KMS-11 (cell line): ENCODE results near the gene ZMYM1.
A peak's percentile ranks its signal among the peaks of the same experiment; 100 is the strongest.
"Not testable (repeated sequence)": the region's sequence is repeated elsewhere in the genome, so short reads cannot be mapped to it uniquely, and the experiment has no call there.

Source experiments
- H2AFZ ChIP-seq: fragments of 200-600 bp; sonication (generic); 2 replicates; pipeline ENCODE4 v1.6.1; 2016; ENCODE audit warnings: antibody characterized with exemption, mixed run types, low read depth
- H3K27ac ChIP-seq: fragments of 200-600 bp; sonication (generic); 2 replicates; pipeline ENCODE4 v1.6.1; 2016; ENCODE audit warnings: mild to moderate bottlenecking, mixed run types
- H3K27me3 ChIP-seq: fragments of 200-600 bp; sonication (generic); 2 replicates; pipeline ENCODE4 v1.6.1; 2017; ENCODE audit warnings: mild to moderate bottlenecking, low read depth, mixed run types, moderate library complexity; ENCODE audit not compliant: insufficient read depth
- H3K36me3 ChIP-seq: fragments of 200-600 bp; sonication (generic); 2 replicates; pipeline ENCODE4 v1.6.1; 2017; ENCODE audit warnings: mild to moderate bottlenecking, mixed run types; ENCODE audit not compliant: insufficient read depth
- H3K4me1 ChIP-seq: fragments of 200-600 bp; sonication (generic); 2 replicates; pipeline ENCODE4 v1.6.1; 2016; ENCODE audit warnings: mild to moderate bottlenecking, low read depth, mixed run types; ENCODE audit not compliant: poor library complexity, severe bottlenecking
- H3K4me2 ChIP-seq: fragments of 200-600 bp; sonication (generic); 2 replicates; pipeline ENCODE4 v1.7.0; 2016; ENCODE audit warnings: mild to moderate bottlenecking, mixed run types
- H3K4me3 ChIP-seq: fragments of 200-600 bp; sonication (generic); IDR thresholded peaks from 2 replicates; pipeline ENCODE4 v1.6.1; 2017; ENCODE audit warnings: low read depth, low read length, mixed read lengths; ENCODE audit not compliant: insufficient read depth
- H3K79me2 ChIP-seq: fragments of 200-600 bp; sonication (generic); 2 replicates; pipeline ENCODE4 v1.6.1; 2016; ENCODE audit warnings: low read depth, mixed run types; ENCODE audit not compliant: insufficient read depth
- H3K9ac ChIP-seq: fragments of 200-600 bp; sonication (generic); 2 replicates; pipeline ENCODE4 v1.6.1; 2016; ENCODE audit warnings: mild to moderate bottlenecking, mixed run types
- H4K20me1 ChIP-seq: fragments of 200-600 bp; sonication (generic); 2 replicates; pipeline ENCODE4 v1.6.1; 2016; ENCODE audit warnings: mild to moderate bottlenecking, mixed run types; ENCODE audit not compliant: insufficient read depth
- CTCF ChIP-seq: fragments of 200-600 bp; sonication (generic); conservative IDR thresholded peaks from 2 replicates; pipeline ENCODE4 v1.6.1; 2017; ENCODE audit warnings: low read depth, mild to moderate bottlenecking, antibody characterized with exemption, low read length, moderate library complexity, mixed read lengths

The ZMYM1 gene

GRCh38 chr1:35073265-35073811 is 5.8 kb upstream of the ZMYM1 start:
- no peak overlapping the region for H3K4me3 ChIP-seq
- no peak overlapping the region for H3K9ac ChIP-seq
- H3K27me3 ChIP-seq, result no peaks in the 10 kb centered on the region
- no peak for TF ChIP-seq CTCF
- no peak overlapping the region for H3K27ac ChIP-seq
- H3K36me3 ChIP-seq, result no peaks in the 10 kb centered on the region
- no peak overlapping the region for H3K4me2 ChIP-seq
- no peaks in the 10 kb centered on the region for H3K79me2 ChIP-seq
- H2AFZ ChIP-seq, result no peak overlapping the region
- no peaks in the 10 kb centered on the region for H4K20me1 ChIP-seq
- no peaks in the 10 kb centered on the region for H3K4me1 ChIP-seq

GRCh38 chr1:35076426-35076825 is 2.8 kb upstream of the ZMYM1 start:
- not testable (repeated sequence) for H2AFZ ChIP-seq, H3K36me3 ChIP-seq, H3K4me2 ChIP-seq, H3K79me2 ChIP-seq, H3K27ac ChIP-seq, H4K20me1 ChIP-seq, H3K27me3 ChIP-seq, H3K9ac ChIP-seq, H3K4me3 ChIP-seq
- H3K4me1 ChIP-seq, result peaks cover 13% of the 10 kb centered on the region

GRCh38 chr1:35080171-35080854 is 1.1 kb downstream of the ZMYM1 start:
- no peaks in the 10 kb centered on the region for H4K20me1 ChIP-seq
- H3K27me3 ChIP-seq, result no peaks in the 10 kb centered on the region
- H3K27ac ChIP-seq, result peak overlapping the region; percentile 98
- H3K9ac ChIP-seq, result peak overlapping the region; percentile 95
- no peaks in the 10 kb centered on the region for H3K36me3 ChIP-seq
- H3K4me2 ChIP-seq, result peak overlapping the region; percentile 61
- peaks cover 13% of the 10 kb centered on the region for H3K4me1 ChIP-seq
- peak overlapping the region; percentile 93 for H2AFZ ChIP-seq
- H3K4me3 ChIP-seq, result no peak overlapping the region
- peaks cover 5% of the 10 kb centered on the region; the same call in 1 of the 2 replicates for H3K79me2 ChIP-seq
- no peak for TF ChIP-seq CTCF

GRCh38 chr1:35085421-35085820 is 6.2 kb downstream of the ZMYM1 start:
- H3K4me3 ChIP-seq, result no peak overlapping the region
- no peak overlapping the region for H3K27ac ChIP-seq
- no peak for TF ChIP-seq CTCF
- no peak overlapping the region for H3K9ac ChIP-seq
- no peaks in the 10 kb centered on the region for H3K27me3 ChIP-seq
- peaks cover under 1% of the 10 kb centered on the region for H3K4me1 ChIP-seq
- H4K20me1 ChIP-seq, result no peaks in the 10 kb centered on the region
- no peak overlapping the region for H2AFZ ChIP-seq
- H3K79me2 ChIP-seq, result peaks cover 3% of the 10 kb centered on the region; the same call in 1 of the 2 replicates
- H3K4me2 ChIP-seq, result no peak overlapping the region
- no peaks in the 10 kb centered on the region for H3K36me3 ChIP-seq

GRCh38 chr1:35097224-35097623 is 18.0 kb downstream of the ZMYM1 start:
- Histone ChIP-seq H3K9ac (no peak overlapping the region), H3K79me2 (no peaks in the 10 kb centered on the region), H3K27me3 (no peaks in the 10 kb centered on the region), H3K27ac (peak overlapping the region; percentile 32; the same call in 1 of the 2 replicates), H3K36me3 (no peaks in the 10 kb centered on the region), H2AFZ (no peak overlapping the region), H3K4me3 (no peak overlapping the region), H3K4me2 (peak overlapping the region; percentile 53), H4K20me1 (no peaks in the 10 kb centered on the region), H3K4me1 (peaks cover 18% of the 10 kb centered on the region)
- TF ChIP-seq CTCF, result no peak
